Esophagus squamous epithelium (tissue), 5 donors: ENCODE results near the gene PKP4. TPM values are rescaled to one million over a fixed set of nuclear protein-coding genes. Genes with fewer than 3 reads are reported as not detected.
"Not testable (repeated sequence)": the region's sequence is repeated elsewhere in the genome, so short reads cannot be mapped to it uniquely, and the experiment has no call there.

Experiments
- DNase-seq: peaks from one replicate; lab custom pipeline; 2025; lab: John Stamatoyannopoulos, UW
- H3K27ac ChIP-seq, 4 donors: fragments of 200-600 bp; sonication (generic); one replicate each; pipeline ENCODE4 v1.5.1; 2016 to 2019; ENCODE audit warnings: mild to moderate bottlenecking in 1 of 4
- H3K27me3 ChIP-seq, 4 donors: fragments of 200-600 bp; sonication (generic); 1 replicate in 3 of 4; 2 replicates in 1 of 4; pipeline versions ENCODE4 v1.5.1 to v1.6.0; 2017 to 2021; ENCODE audit warnings: antibody characterized with exemption in 1 of 4
- H3K36me3 ChIP-seq, 3 donors: fragments of 200-600 bp; sonication (generic); one replicate each; pipeline ENCODE4 v1.5.1; 2016 to 2019
- H3K4me1 ChIP-seq, 3 donors: fragments of 200-600 bp; sonication (generic); one replicate each; pipeline ENCODE4 v1.5.1; 2017 to 2019
- H3K4me3 ChIP-seq, 4 donors: fragments of 200-600 bp; sonication (generic); 1 replicate in 3 of 4; 2 replicates in 1 of 4; pipeline ENCODE4 v1.5.1; 2016 to 2019; ENCODE audit warnings: mild to moderate bottlenecking in 2 of 4, moderate library complexity in 1 of 4
- H3K9me3 ChIP-seq, 3 donors: fragments of 200-600 bp; sonication (generic); one replicate each; pipeline ENCODE4 v1.5.1; 2016 to 2019
- CTCF ChIP-seq, 6 experiments: fragments of 450-650 bp in 4 of 6; fragments of 200-600 bp in 2 of 6; sonication (generic) in 2 of 6; IDR thresholded peaks; one replicate each; pipeline ENCODE4 v1.5.1; 2016 to 2019; ENCODE audit warnings: antibody characterized with exemption in 6 of 6, mild to moderate bottlenecking in 4 of 6, moderate library complexity in 4 of 6
- POLR2A ChIP-seq, 4 donors: fragments of 450-650 bp; IDR thresholded peaks; one replicate each; pipeline ENCODE4 v1.6.1; 2017; ENCODE audit warnings: antibody characterized with exemption in 4 of 4, mild to moderate bottlenecking in 4 of 4, moderate library complexity in 3 of 4
- WGBS, 2 donors: methylation state at CpG; one replicate each; pipeline ENCODE4 v1.1.5; 2018; 5-methylcytosine and 5-hydroxymethylcytosine counted together
- intact Hi-C: fragments of 100-400 bp; cut with DNase I; formaldehyde crosslinking; loops from one replicate; pipeline ENCODE4 v1.15.0; 2022
- total RNA-seq, 4 donors: library from RNA; depleted of rRNA; stranded (reverse); fragments of >200 nt; gene quantifications; one replicate each; pipeline ENCODE4 v1.1.0, GENCODE V29; 2016
- donor health status: DM: yes; HTN: yes; CAD: no.

The PKP4 gene
- total RNA-seq, 4 donors from 2014 or later, result 36.3 to 77.1 (median 46.6) TPM

GRCh38 chr2:158467248-158467647 is 10.5 kb downstream of the PKP4 start:
- H3K4me1 ChIP-seq, result peaks cover 0 to 15% (median 0%) of the 10 kb centered on the region in 3 donors
- H3K36me3 ChIP-seq, result peaks cover 0 to 13% (median 0%) of the 10 kb centered on the region in 3 donors
- 91 to 93% methylated on average over 4 of the region's 4 CpGs for WGBS, 2 donors
- H3K27me3 ChIP-seq, result no peaks in the 10 kb centered on the region
- intact Hi-C loops, result no loop called here
- no peak for DNase-seq
- TF ChIP-seq CTCF (IDR thresholded peaks at IDR 0.05) (no peak), POLR2A (IDR thresholded peaks at IDR 0.05) (no peak)
- no peak overlapping the region for H3K27ac ChIP-seq
- H3K9me3 ChIP-seq, result no peaks in the 10 kb centered on the region
- no peak overlapping the region for H3K4me3 ChIP-seq

GRCh38 chr2:158472829-158473228 is 16.1 kb downstream of the PKP4 start:
- intact Hi-C loops, DNase-seq, H3K27me3 ChIP-seq, H3K27ac ChIP-seq, H3K4me3 ChIP-seq, H3K9me3 ChIP-seq: not testable (repeated sequence)
- Histone ChIP-seq H3K36me3 (peaks cover 0 to 13% (median 0%) of the 10 kb centered on the region in 3 donors), H3K4me1 (peaks cover 0 to 13% (median 9%) of the 10 kb centered on the region in 3 donors)
- 91 to 95% methylated on average over 3 of the region's 3 CpGs for WGBS, 2 donors

- DNase-seq, H3K27ac ChIP-seq, intact Hi-C loops, H3K4me3 ChIP-seq, H3K27me3 ChIP-seq, H3K9me3 ChIP-seq: not testable (repeated sequence)
- 93 to 96% methylated on average over 3 of the region's 3 CpGs for WGBS, 2 donors
- Histone ChIP-seq H3K4me1 (peaks cover 0 to 17% (median 12%) of the 10 kb centered on the region in 3 donors), H3K36me3 (peaks cover 0 to 13% (median 0%) of the 10 kb centered on the region in 3 donors)
These were observed 16.5 kb downstream of the PKP4 start for GRCh38 chr2:158473300-158473699.

- intact Hi-C loops, result no loop called here
- Histone ChIP-seq H3K9me3 (no peaks in the 10 kb centered on the region), H3K27me3 (no peaks in the 10 kb centered on the region), H3K4me3 (no peak overlapping the region), H3K27ac (no peak overlapping the region), H3K36me3 (peaks cover 0 to 13% (median 0%) of the 10 kb centered on the region in 3 donors), H3K4me1 (peaks cover 0 to 23% (median 12%) of the 10 kb centered on the region in 3 donors)
- 89 to 93% methylated on average over 8 of the region's 8 CpGs for WGBS, 2 donors
- TF ChIP-seq POLR2A (IDR thresholded peaks at IDR 0.05) (no peak), CTCF (IDR thresholded peaks at IDR 0.05) (no peak)
- no peak for DNase-seq
These were observed 17.1 kb downstream of the PKP4 start for GRCh38 chr2:158473719-158474392.

- H3K27ac ChIP-seq, H3K4me3 ChIP-seq, intact Hi-C loops, H3K9me3 ChIP-seq, H3K27me3 ChIP-seq, DNase-seq: not testable (repeated sequence)
- peaks cover 0 to 29% (median 12%) of the 10 kb centered on the region in 3 donors for H3K4me1 ChIP-seq
- 91 to 98% methylated on average over 2 to 3 of the region's 3 CpGs for WGBS, 2 donors
- H3K36me3 ChIP-seq, result peaks cover 0 to 13% (median 0%) of the 10 kb centered on the region in 3 donors
These were observed 17.8 kb downstream of the PKP4 start for GRCh38 chr2:158474526-158475011.

- DNase-seq, result no peak
- intact Hi-C loops, result no loop called here
- Histone ChIP-seq H3K4me3 (no peak overlapping the region), H3K36me3 (no peaks in the 10 kb centered on the region), H3K4me1 (peaks cover 0 to 29% (median 12%) of the 10 kb centered on the region in 3 donors), H3K9me3 (no peaks in the 10 kb centered on the region), H3K27ac (peak overlapping the region in 1 of 4 donors; percentile 8), H3K27me3 (no peaks in the 10 kb centered on the region)
- TF ChIP-seq POLR2A (IDR thresholded peaks at IDR 0.05) (no peak), CTCF (IDR thresholded peaks at IDR 0.05) (no peak)
- 17 to 49% methylated on average over 3 of the region's 3 CpGs for WGBS, 2 donors
These were observed 20.4 kb downstream of the PKP4 start for GRCh38 chr2:158477202-158477601.
